IMR-90 (cell line): ENCODE results near the gene FERMT3. TPM values are rescaled to one million over a fixed set of nuclear protein-coding genes. Genes with fewer than 3 reads are reported as not detected.

Experiments used
- ATAC-seq: fragments of 200-7000 bp; cut with Tn5 transposase; 2 replicates; pipeline ENCODE4 v1.9.1; 2020; ENCODE audit warnings: low read depth, mild to moderate bottlenecking, moderate library complexity
- BruUV-seq: library from RNA; stranded (reverse); fragments of 400-500 nt; replicated peaks from 2 replicates; lab custom pipeline; 2021; lab: Mats Ljungman, UMichigan
- CTCF ChIA-PET: fragments of 300-600 bp; formaldehyde crosslinking; extraction: SDS; loops from one replicate; lab custom pipeline; 2021; ENCODE audit warnings: antibody characterized with exemption; lab: Yijun Ruan, JAX
- POLR2A ChIA-PET: fragments of 300-600 bp; sonication (Branson Sonifier 250); formaldehyde crosslinking; loops from one replicate; lab custom pipeline; 2022; ENCODE audit warnings: antibody characterized with exemption; ENCODE audit not compliant: unreplicated experiment; lab: Charles Lee
- DNase-seq: peaks from one replicate; pipeline ENCODE4 v3.0.0; 2013
- H2AFZ ChIP-seq: replicated peaks from 2 replicates; pipeline ENCODE3; 2013; ENCODE audit warnings: low read length, mild to moderate bottlenecking; ENCODE audit not compliant: poor library complexity
- H2AK5ac ChIP-seq: 2 replicates; pipeline ENCODE4 v1.6.1; 2013; ENCODE audit warnings: low read depth, low read length, inconsistent platforms
- H2AK9ac ChIP-seq: replicated peaks from 2 replicates; pipeline ENCODE3; 2013; ENCODE audit warnings: mild to moderate bottlenecking, low read depth, low read length, moderate library complexity; ENCODE audit not compliant: poor library complexity
- H2BK120ac ChIP-seq: 2 replicates; pipeline ENCODE4 v1.6.1; 2013; ENCODE audit warnings: low read depth, low read length, inconsistent platforms
- H2BK15ac ChIP-seq: 3 replicates; pipeline ENCODE4 v1.6.1; 2013; ENCODE audit warnings: low read depth, low read length, inconsistent platforms
- H2BK20ac ChIP-seq: 2 replicates; pipeline ENCODE4 v1.6.1; 2013; ENCODE audit warnings: low read depth, mild to moderate bottlenecking, inconsistent platforms, low read length, moderate library complexity
- H2BK5ac ChIP-seq: 2 replicates; pipeline ENCODE4 v1.6.1; 2013; ENCODE audit warnings: mild to moderate bottlenecking, low read depth, low read length, inconsistent platforms; ENCODE audit not compliant: poor library complexity, severe bottlenecking
- H3K14ac ChIP-seq: replicated peaks from 2 replicates; pipeline ENCODE4 v1.6.1; 2013; ENCODE audit warnings: low read depth, low read length, inconsistent platforms
- H3K18ac ChIP-seq: 2 replicates; pipeline ENCODE4 v1.6.1; 2013; ENCODE audit warnings: low read depth, low read length, control low read depth
- H3K23ac ChIP-seq: 2 replicates; pipeline ENCODE4 v1.6.1; 2013; ENCODE audit warnings: low read depth, low read length, inconsistent platforms
- H3K27ac ChIP-seq: 2 replicates; pipeline ENCODE4 v1.5.1; 2013; ENCODE audit warnings: mild to moderate bottlenecking, control low read depth, low read length; ENCODE audit not compliant: insufficient read depth
- H3K27me3 ChIP-seq: 2 replicates; pipeline ENCODE4 v1.6.1; 2013; ENCODE audit warnings: low read length; ENCODE audit not compliant: control insufficient read depth, insufficient read depth
- H3K36me3 ChIP-seq: 2 replicates; pipeline ENCODE4 v1.6.1; 2013; ENCODE audit warnings: low read length, mixed read lengths; ENCODE audit not compliant: control insufficient read depth, insufficient read depth
- H3K4ac ChIP-seq: 2 replicates; pipeline ENCODE4 v1.6.1; 2013; ENCODE audit warnings: low read depth, low read length, inconsistent platforms
- H3K4me1 ChIP-seq: 2 replicates; pipeline ENCODE4 v1.6.1; 2013; ENCODE audit warnings: low read length, mixed read lengths; ENCODE audit not compliant: control insufficient read depth, insufficient read depth
- H3K4me2 ChIP-seq: 2 replicates; pipeline ENCODE4 v1.6.1; 2013; ENCODE audit warnings: low read depth, mild to moderate bottlenecking, control low read depth, low read length, moderate library complexity
- H3K4me3 ChIP-seq: 2 replicates; pipeline ENCODE4 v1.5.1; 2013; ENCODE audit warnings: low read depth, mild to moderate bottlenecking, control low read depth, low read length, moderate library complexity; ENCODE audit not compliant: insufficient read depth
- H3K56ac ChIP-seq: 2 replicates; pipeline ENCODE4 v1.6.1; 2013; ENCODE audit warnings: low read length, inconsistent platforms; ENCODE audit not compliant: insufficient read depth; ENCODE audit errors: extremely low read depth
- H3K79me1 ChIP-seq, 2 experiments: 2 replicates each; pipeline ENCODE4 v1.6.1; 2013; ENCODE audit warnings: low read length in 2 of 2, inconsistent platforms in 1 of 2, low read depth in 1 of 2
- H3K9ac ChIP-seq: 2 replicates; pipeline ENCODE4 v1.6.1; 2013; ENCODE audit warnings: low read depth, low read length, control low read depth
- H3K9me1 ChIP-seq: 2 replicates; pipeline ENCODE4 v1.6.1; 2013; ENCODE audit warnings: low read length, inconsistent platforms; ENCODE audit not compliant: insufficient read depth
- H3K9me3 ChIP-seq: 2 replicates; pipeline ENCODE4 v1.6.1; 2013; ENCODE audit warnings: low read length; ENCODE audit not compliant: control insufficient read depth, insufficient read depth
- H4K20me1 ChIP-seq: 2 replicates; pipeline ENCODE4 v1.6.1; 2013; ENCODE audit warnings: low read length, inconsistent platforms; ENCODE audit not compliant: insufficient read depth
- H4K5ac ChIP-seq: 2 replicates; pipeline ENCODE4 v1.6.1; 2013; ENCODE audit warnings: mild to moderate bottlenecking, low read depth, low read length, control low read depth
- H4K8ac ChIP-seq, 2 experiments: 2 replicates each; pipeline ENCODE4 v1.6.1; 2013; ENCODE audit warnings: low read depth in 2 of 2, low read length in 2 of 2, control low read depth in 1 of 2, inconsistent platforms in 1 of 2
- H4K91ac ChIP-seq: 2 replicates; pipeline ENCODE4 v1.6.1; 2013; ENCODE audit warnings: low read depth, low read length, inconsistent platforms; ENCODE audit not compliant: insufficient read depth
- BHLHE40 ChIP-seq: fragments of 150-350 bp; IDR thresholded peaks from 2 replicates; pipeline ENCODE4 v1.6.1; 2016; ENCODE audit warnings: mild to moderate bottlenecking, low read depth, low read length
- CHD1 ChIP-seq: IDR thresholded peaks from 2 replicates; pipeline ENCODE4 v1.6.1; 2012; ENCODE audit warnings: low read depth, low read length, improper control_type of control experiment
- FOS ChIP-seq: fragments of 150-350 bp; IDR thresholded peaks from 2 replicates; pipeline ENCODE4 v1.6.1; 2016; ENCODE audit warnings: low read depth, low read length
- MAFK ChIP-seq: IDR thresholded peaks from 2 replicates; pipeline ENCODE4 v1.6.1; 2012; ENCODE audit warnings: low read depth, low read length, improper control_type of control experiment
- MAZ ChIP-seq: IDR thresholded peaks from 2 replicates; pipeline ENCODE4 v1.6.1; 2012; ENCODE audit warnings: low read depth, mild to moderate bottlenecking, low read length, improper control_type of control experiment, moderate library complexity, borderline replicate concordance
- MXI1 ChIP-seq: IDR thresholded peaks from 2 replicates; pipeline ENCODE4 v1.6.1; 2012; ENCODE audit warnings: low read depth, mild to moderate bottlenecking, low read length, moderate library complexity, borderline replicate concordance
- RAD21 ChIP-seq: IDR thresholded peaks from 2 replicates; pipeline ENCODE4 v1.6.1; 2012; ENCODE audit warnings: low read length, improper control_type of control experiment
- RCOR1 ChIP-seq: IDR thresholded peaks from 2 replicates; pipeline ENCODE4 v1.6.1; 2012; ENCODE audit warnings: mild to moderate bottlenecking, low read length, improper control_type of control experiment; ENCODE audit not compliant: insufficient replicate concordance
- RFX5 ChIP-seq: IDR thresholded peaks from 2 replicates; pipeline ENCODE4 v1.8.0; 2012; ENCODE audit warnings: low read depth, mild to moderate bottlenecking, low read length, moderate library complexity
- WGBS, 2 experiments: methylation state at CpG; one replicate each; pipeline versions ENCODE4 v1.1.5 to v1.1.7; 2013; ENCODE audit warnings: missing lambda C conversion rate in 2 of 2; ENCODE audit not compliant: insufficient read length in 1 of 2; ENCODE audit errors: extremely low coverage in 2 of 2; 5-methylcytosine and 5-hydroxymethylcytosine counted together
- dilution Hi-C: fragments of 300-500 bp; cut with HindIII; formaldehyde crosslinking; loops from one replicate; pipeline ENCODE4 v1.14.3; 2018; ENCODE audit warnings: low sequenced_read_pairs; ENCODE audit not compliant: unreplicated experiment
- in situ Hi-C: fragments of 300-500 bp; cut with MboI; formaldehyde crosslinking; loops from 3 replicates; pipeline ENCODE4 v1.14.3; 2019; ENCODE audit warnings: low sequenced_read_pairs, inconsistent platforms, mixed read lengths
- intact Hi-C: fragments of 100-400 bp; cut with micrococcal nuclease; formaldehyde crosslinking; loops from 2 replicates; pipeline ENCODE4 v1.10.0; 2022
- polyA plus RNA-seq, 3 experiments: library from polyadenylated mRNA; depleted of rRNA; stranded (reverse); fragments of >200 nt; gene quantifications; 2 replicates each; pipeline ENCODE4 v1.2.3, GENCODE V29; 2012; ENCODE audit warnings: low replicate concordance in 1 of 3
- total RNA-seq: library from RNA; depleted of rRNA; stranded (reverse); fragments of >200 nt; gene quantifications from 2 replicates; pipeline ENCODE4 v1.2.3, GENCODE V29; 2012
- TF ChIP-seq, protein P1 (sequence below): fragments of 150-350 bp; IDR thresholded peaks from 2 replicates; pipeline ENCODE4 v1.6.1; 2016; ENCODE audit warnings: low read depth, mild to moderate bottlenecking, low read length, moderate library complexity, borderline replicate concordance
- TF ChIP-seq, protein P2 (sequence below): fragments of 150-350 bp; IDR thresholded peaks from 2 replicates; pipeline ENCODE4 v1.6.1; 2017; ENCODE audit warnings: mild to moderate bottlenecking, antibody characterized with exemption, low read length, low read depth

FERMT3 gene
- total and polyA plus RNA-seq, 2 of the 4 experiments (the other 2 are of a cell fraction): 0.36 to 2.3 TPM

DNA sequence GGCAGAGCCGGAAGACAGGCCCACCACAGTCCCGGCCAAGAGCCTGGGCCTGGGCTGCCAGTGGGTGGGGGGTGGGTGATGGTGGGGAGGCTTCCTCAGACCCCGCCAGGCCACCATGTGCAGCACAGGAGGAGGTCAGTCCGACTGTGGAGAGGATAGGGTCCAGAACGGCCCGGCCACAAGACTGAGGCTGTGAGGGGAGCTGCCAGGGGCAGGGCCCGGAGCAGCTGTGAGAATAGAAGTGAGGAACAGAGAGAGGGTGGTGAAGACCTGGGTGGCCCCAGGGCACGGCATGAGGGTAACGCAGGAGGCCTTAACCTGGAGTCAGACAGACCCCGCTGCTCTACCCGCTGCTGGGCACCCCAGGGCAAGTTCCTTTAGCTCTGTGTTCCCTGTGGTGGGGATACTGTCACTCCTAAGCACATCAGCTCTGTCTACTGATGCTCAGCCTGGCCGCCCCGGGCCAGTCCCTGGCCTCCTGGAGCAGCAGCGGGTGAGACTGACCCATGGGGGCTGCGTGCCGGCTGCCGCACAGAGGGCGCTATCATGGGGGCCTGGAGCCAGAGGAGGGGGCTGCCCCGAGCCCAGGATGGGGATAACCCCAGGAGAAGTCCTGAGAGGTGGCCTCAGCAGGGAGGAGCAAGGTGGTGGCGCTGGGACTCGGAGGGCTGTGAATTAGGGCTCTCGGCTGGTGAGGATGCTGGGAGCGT, 1.7 kb downstream of the FERMT3 start (continued):
- TF ChIP-seq MAFK (no peak), RAD21 (no peak)

DNA sequence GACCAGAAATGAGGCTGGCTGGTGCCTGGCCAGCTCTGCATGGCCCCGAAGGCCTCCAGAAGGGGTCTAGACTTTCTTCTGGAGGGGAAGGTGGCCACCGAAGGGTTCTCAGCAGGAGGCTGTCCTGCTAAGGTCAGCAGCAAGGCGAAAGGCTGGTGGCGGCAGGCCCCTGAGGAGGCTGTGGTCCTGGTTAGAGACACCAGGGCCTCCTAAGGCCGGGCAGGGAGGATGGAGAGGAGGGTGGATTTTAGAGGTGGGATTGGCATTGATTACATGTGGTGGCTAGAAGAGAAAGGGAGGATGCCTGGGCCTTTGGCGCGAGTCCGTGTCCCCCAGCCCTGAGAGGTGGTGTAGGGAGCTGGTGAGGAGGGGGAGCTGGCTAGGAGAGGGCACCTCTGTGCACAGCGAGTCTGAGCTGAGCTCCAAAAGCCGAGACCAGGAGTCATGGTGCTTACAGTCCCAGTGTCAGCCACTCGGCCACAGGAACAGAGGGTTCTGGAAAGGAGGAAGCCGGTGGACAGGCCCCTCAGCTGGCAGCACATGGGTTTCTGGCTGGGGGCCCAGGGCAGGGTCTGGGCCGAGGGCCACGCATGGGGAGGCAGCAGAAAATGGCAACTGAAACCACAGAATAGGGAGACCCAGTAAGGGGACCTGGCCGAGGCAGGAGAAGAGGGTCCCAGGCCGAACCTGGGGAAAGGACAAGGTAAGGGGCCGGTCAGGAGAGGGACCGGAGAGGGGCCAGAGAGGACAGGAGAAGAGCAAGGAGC, 2.5 kb downstream of the FERMT3 start:
- Histone ChIP-seq H4K8ac (no peak overlapping the region), H3K18ac (no peak overlapping the region), H3K79me1 (peaks cover 0 to 20% of the 10 kb centered on the region in 2 experiments; a peak in 2 of 4 replicates), H3K9me3 (no peaks in the 10 kb centered on the region), H2AFZ (no peak overlapping the region), H3K4me1 (peaks cover 10% of the 10 kb centered on the region), H3K27me3 (no peaks in the 10 kb centered on the region), H2BK15ac (no peak overlapping the region), H4K5ac (no peak overlapping the region), H3K36me3 (peaks cover 20% of the 10 kb centered on the region), H3K56ac (no peak overlapping the region), H3K4ac (no peak overlapping the region), H2BK20ac (no peak overlapping the region), H2BK5ac (no peak overlapping the region), H4K20me1 (peaks cover 8% of the 10 kb centered on the region; the same call in 1 of the 2 replicates), H3K4me2 (no peak overlapping the region), H2AK5ac (no peak overlapping the region; the same call in 1 of the 2 replicates), H3K23ac (no peak overlapping the region), H4K91ac (no peak overlapping the region), H3K27ac (no peak overlapping the region), H3K4me3 (no peak overlapping the region), H2BK120ac (no peak overlapping the region), H3K9ac (no peak overlapping the region), H3K14ac (no peak overlapping the region), H2AK9ac (peak overlapping the region; percentile 26), H3K9me1 (no peaks in the 10 kb centered on the region; the same call in 1 of the 2 replicates)
- in situ Hi-C loops (no loop called here), intact Hi-C loops (loop anchor here (10.0 kb wide), 1 partner anchor 446 kb away; no protein-coding TSS in a partner anchor), dilution Hi-C loops (no loop called here)
- no peak for DNase-seq
- TF ChIP-seq FOS (no peak), MAFK (no peak), RCOR1 (no peak), CHD1 (no peak), BHLHE40 (no peak), MXI1 (no peak), RAD21 (no peak), RFX5 (no peak), MAZ (no peak)
- TF ChIP-seq, protein P1, sequence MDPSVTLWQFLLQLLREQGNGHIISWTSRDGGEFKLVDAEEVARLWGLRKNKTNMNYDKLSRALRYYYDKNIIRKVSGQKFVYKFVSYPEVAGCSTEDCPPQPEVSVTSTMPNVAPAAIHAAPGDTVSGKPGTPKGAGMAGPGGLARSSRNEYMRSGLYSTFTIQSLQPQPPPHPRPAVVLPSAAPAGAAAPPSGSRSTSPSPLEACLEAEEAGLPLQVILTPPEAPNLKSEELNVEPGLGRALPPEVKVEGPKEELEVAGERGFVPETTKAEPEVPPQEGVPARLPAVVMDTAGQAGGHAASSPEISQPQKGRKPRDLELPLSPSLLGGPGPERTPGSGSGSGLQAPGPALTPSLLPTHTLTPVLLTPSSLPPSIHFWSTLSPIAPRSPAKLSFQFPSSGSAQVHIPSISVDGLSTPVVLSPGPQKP: no peak
- TF ChIP-seq, protein P2, sequence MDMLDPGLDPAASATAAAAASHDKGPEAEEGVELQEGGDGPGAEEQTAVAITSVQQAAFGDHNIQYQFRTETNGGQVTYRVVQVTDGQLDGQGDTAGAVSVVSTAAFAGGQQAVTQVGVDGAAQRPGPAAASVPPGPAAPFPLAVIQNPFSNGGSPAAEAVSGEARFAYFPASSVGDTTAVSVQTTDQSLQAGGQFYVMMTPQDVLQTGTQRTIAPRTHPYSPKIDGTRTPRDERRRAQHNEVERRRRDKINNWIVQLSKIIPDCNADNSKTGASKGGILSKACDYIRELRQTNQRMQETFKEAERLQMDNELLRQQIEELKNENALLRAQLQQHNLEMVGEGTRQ: no peak
- BruUV-seq: no TSS peak
- ChIA-PET POLR2A (no interaction called here), CTCF (no interaction called here)
- ATAC-seq: no peak
- 80% methylated on average over 17 of the region's 18 CpGs; no CpG with 5 or more reads in 1 of the 2 experiments for WGBS, 2 experiments
